Measurements from ENCODE around the gene DOK6. TPM values are rescaled to one million over a fixed set of nuclear protein-coding genes. Genes with fewer than 3 reads are reported as not detected.

Gene DOK6
- total RNA-seq, 1 experiment from 2014 or later, result 4.1 TPM

- POLR2A ChIA-PET, result interaction anchor here (0.7 kb wide), 1 partner anchor 183 kb away, joined by 3 read pairs; no protein-coding TSS in a partner anchor
- DNase-seq (ENCODE audit: low spot score), result no peak
- CTCF ChIA-PET, result no interaction called here
- Mint-ChIP-seq H3K36me3 (no peaks in the 10 kb centered on the region), H3K27ac (no peak overlapping the region), H3K4me1 (no peaks in the 10 kb centered on the region), H3K9me3 (peaks cover 8% of the 10 kb centered on the region), H3K27me3 (ENCODE audit: low read depth) (no peaks in the 10 kb centered on the region), H3K4me3 (no peak overlapping the region)
- no peak for ATAC-seq
- no peak for TF ChIP-seq FOXP4 (CRISPR knock-in tag; IDR thresholded peaks at IDR 0.05)
- no peak for TF ChIP-seq SMAD4 (CRISPR knock-in tag; IDR thresholded peaks at IDR 0.05)
- TF ChIP-seq CTCF (IDR thresholded peaks at IDR 0.05), result no peak
- no peak for TF ChIP-seq ZNF512 (CRISPR knock-in tag; IDR thresholded peaks at IDR 0.05; ENCODE audit: borderline replicate concordance)
Observed at GRCh38 chr18:69584429-69584828, 183.7 kb downstream of the DOK6 start.

GRCh38 chr18:69585696-69586095, 185.0 kb downstream of the DOK6 start:
- H3K9me3 Mint-ChIP-seq, result peaks cover 7% of the 10 kb centered on the region
- H3K27ac Mint-ChIP-seq, result no peak overlapping the region
- no peak for TF ChIP-seq NR2C2 (CRISPR knock-in tag; IDR thresholded peaks at IDR 0.05)
- no peak for TF ChIP-seq ERG (CRISPR knock-in tag; IDR thresholded peaks at IDR 0.05)
- no peak for TF ChIP-seq SMAD3 (CRISPR knock-in tag; IDR thresholded peaks at IDR 0.05; ENCODE audit: borderline replicate concordance)
- no peak for TF ChIP-seq PREB (CRISPR knock-in tag; IDR thresholded peaks at IDR 0.05; ENCODE audit: borderline replicate concordance)
- no peak for TF ChIP-seq ZNF121 (CRISPR knock-in tag; IDR thresholded peaks at IDR 0.05)
- no peak for TF ChIP-seq ATF6 (CRISPR knock-in tag; IDR thresholded peaks at IDR 0.05)
- no peak for TF ChIP-seq ARID4B (CRISPR knock-in tag; IDR thresholded peaks at IDR 0.05; ENCODE audit: borderline replicate concordance)
- TF ChIP-seq NFATC4 (CRISPR knock-in tag; IDR thresholded peaks at IDR 0.05), result no peak
- no peak for TF ChIP-seq ZNF281 (CRISPR knock-in tag; IDR thresholded peaks at IDR 0.05)
- no peak for TF ChIP-seq ESRRA (CRISPR knock-in tag; IDR thresholded peaks at IDR 0.05; ENCODE audit: borderline replicate concordance)
- TF ChIP-seq JAZF1 (CRISPR knock-in tag; IDR thresholded peaks at IDR 0.05), result no peak
- no peaks in the 10 kb centered on the region for H3K36me3 Mint-ChIP-seq
- ChIA-PET POLR2A (no interaction called here), CTCF (no interaction called here)
- no peaks in the 10 kb centered on the region for H3K4me1 Mint-ChIP-seq
- DNase-seq (ENCODE audit: low spot score), result no peak
- no peaks in the 10 kb centered on the region for H3K27me3 Mint-ChIP-seq (ENCODE audit: low read depth)
- no peak overlapping the region for H3K4me3 Mint-ChIP-seq
- no peak for ATAC-seq

All from WTC11 (cell line).